H1 (cell line): Measurements from ENCODE around the gene CALCOCO2. TPM values are rescaled to one million over a fixed set of nuclear protein-coding genes. Genes with fewer than 3 reads are reported as not detected.

Experiments
- CTCF ChIA-PET: fragments of 300-600 bp; sonication (Branson Sonifier 250); formaldehyde crosslinking; loops from one replicate; lab custom pipeline; 2021; ENCODE audit not compliant: partially characterized antibody; lab: Charles Lee
- POLR2A ChIA-PET: fragments of 300-600 bp; sonication (Branson Sonifier 250); formaldehyde crosslinking; loops from one replicate; lab custom pipeline; 2021; ENCODE audit warnings: inconsistent platforms; ENCODE audit not compliant: partially characterized antibody; lab: Charles Lee
- DNase-seq, 2 experiments: peaks; one replicate each; pipeline versions ENCODE4 v3.0.0 to v3.0.0-alpha.2; 2010 to 2022; ENCODE audit warnings: low spot score in 2 of 2, low read depth in 1 of 2, mixed read lengths in 1 of 2
- FAIRE-seq: peaks from 2 replicates; lab custom pipeline; 2011; peaks lifted over from hg19 to GRCh38; lab: Jason Lieb, UNC
- H2AFZ ChIP-seq: 2 replicates; pipeline ENCODE4 v1.8.1; 2012; ENCODE audit warnings: low read length, inconsistent platforms
- H2AK5ac ChIP-seq: 2 replicates; pipeline ENCODE4 v1.6.1; 2013; ENCODE audit warnings: low read depth, low read length
- H2BK120ac ChIP-seq: replicated peaks from 2 replicates; pipeline ENCODE3; 2013; ENCODE audit warnings: low read depth, low read length, inconsistent platforms
- H2BK12ac ChIP-seq: 2 replicates; pipeline ENCODE4 v1.6.1; 2013; ENCODE audit warnings: low read depth, low read length
- H2BK15ac ChIP-seq: 2 replicates; pipeline ENCODE4 v1.6.1; 2013; ENCODE audit warnings: low read length
- H2BK20ac ChIP-seq: 2 replicates; pipeline ENCODE4 v1.6.1; 2013; ENCODE audit warnings: low read length
- H2BK5ac ChIP-seq: 2 replicates; pipeline ENCODE4 v1.6.1; 2013; ENCODE audit warnings: low read depth, low read length
- H3K14ac ChIP-seq: 2 replicates; pipeline ENCODE4 v1.6.1; 2013; ENCODE audit warnings: inconsistent platforms; ENCODE audit not compliant: insufficient read length
- H3K18ac ChIP-seq: 2 replicates; pipeline ENCODE4 v1.6.1; 2013; ENCODE audit warnings: low read length; ENCODE audit errors: extremely low read depth
- H3K23ac ChIP-seq: 2 replicates; pipeline ENCODE4 v1.6.1; 2013; ENCODE audit warnings: inconsistent platforms; ENCODE audit not compliant: insufficient read length
- H3K23me2 ChIP-seq: 2 replicates; pipeline ENCODE4 v1.6.1; 2013; ENCODE audit warnings: low read depth, low read length
- H3K27ac ChIP-seq: 2 replicates; pipeline ENCODE4 v1.6.1; 2011; ENCODE audit warnings: low read depth, low read length, inconsistent platforms
- H3K27me3 ChIP-seq, 4 experiments: replicated peaks in 1 of 4; 1 replicate in 1 of 4; 2 replicates in 3 of 4; pipeline versions ENCODE4 v1.6.1 to v1.8.1; 2011 to 2013; ENCODE audit warnings: low read length in 3 of 4, mild to moderate bottlenecking in 3 of 4, inconsistent platforms in 2 of 4, mixed read lengths in 2 of 4, moderate library complexity in 1 of 4; ENCODE audit not compliant: control insufficient read depth in 3 of 4, insufficient read depth in 3 of 4; ENCODE audit errors: extremely low read depth in 1 of 4
- H3K36me3 ChIP-seq, 4 experiments: 2 replicates each; pipeline versions ENCODE4 v1.6.1 to v1.8.1; 2011 to 2013; ENCODE audit warnings: mild to moderate bottlenecking in 4 of 4, low read length in 3 of 4, moderate library complexity in 2 of 4, control low read depth in 1 of 4, inconsistent platforms in 1 of 4; ENCODE audit not compliant: insufficient read depth in 4 of 4, control insufficient read depth in 2 of 4
- H3K4ac ChIP-seq: replicated peaks from 2 replicates; pipeline ENCODE3; 2013; ENCODE audit warnings: low read length, low read depth, mixed read lengths, inconsistent platforms; ENCODE audit not compliant: insufficient read length
- H3K4me1 ChIP-seq, 4 experiments: replicated peaks in 1 of 4; 1 replicate in 1 of 4; 2 replicates in 3 of 4; pipeline versions ENCODE4 v1.6.1 to v1.8.1; 2011 to 2013; ENCODE audit warnings: low read length in 3 of 4, inconsistent platforms in 2 of 4, mixed read lengths in 1 of 4; ENCODE audit not compliant: insufficient read depth in 4 of 4, control insufficient read depth in 3 of 4
- H3K4me2 ChIP-seq, 2 experiments: 2 replicates each; pipeline versions ENCODE4 v1.6.1 to v1.8.1; 2011 to 2013; ENCODE audit warnings: low read depth in 2 of 2, low read length in 2 of 2, control low read depth in 1 of 2, inconsistent platforms in 1 of 2, mild to moderate bottlenecking in 1 of 2; ENCODE audit not compliant: insufficient read depth in 1 of 2
- H3K4me3 ChIP-seq, 4 experiments: fragments of 200-600, 300-600 bp in 1 of 4; sonication (generic), shearing (Covaris generic), sonication (Bioruptor Twin) in 1 of 4; 2 replicates each; pipeline versions ENCODE4 v1.5.1 to v1.8.1; 2011 to 2016; ENCODE audit warnings: low read length in 4 of 4, low read depth in 3 of 4, control low read depth in 2 of 4, inconsistent platforms in 2 of 4, mild to moderate bottlenecking in 2 of 4, mixed read lengths in 1 of 4, moderate library complexity in 1 of 4; ENCODE audit not compliant: insufficient read depth in 2 of 4; ENCODE audit errors: extremely low read depth in 1 of 4
- H3K56ac ChIP-seq: replicated peaks from 2 replicates; pipeline ENCODE3; 2013; ENCODE audit warnings: low read depth, mild to moderate bottlenecking, mixed read lengths, low read length, inconsistent platforms; ENCODE audit not compliant: insufficient read length
- H3K79me1 ChIP-seq: 2 replicates; pipeline ENCODE4 v1.6.1; 2013; ENCODE audit warnings: low read depth, low read length, control low read depth
- H3K79me2 ChIP-seq, 2 experiments: 2 replicates each; pipeline versions ENCODE4 v1.6.1 to v1.8.1; 2012 to 2013; ENCODE audit warnings: low read length in 2 of 2, mild to moderate bottlenecking in 2 of 2, inconsistent platforms in 1 of 2; ENCODE audit not compliant: insufficient read depth in 2 of 2, control insufficient read depth in 1 of 2
- H3K9ac ChIP-seq, 4 experiments: replicated peaks in 1 of 4; 1 replicate in 1 of 4; 2 replicates in 3 of 4; pipeline versions ENCODE4 v1.6.1 to v1.8.1; 2011 to 2013; ENCODE audit warnings: low read depth in 3 of 4, low read length in 3 of 4, control low read depth in 2 of 4, mild to moderate bottlenecking in 2 of 4, moderate library complexity in 2 of 4, inconsistent platforms in 1 of 4; ENCODE audit errors: extremely low read depth in 1 of 4
- H3K9me3 ChIP-seq, 2 experiments: 2 replicates each; pipeline versions ENCODE4 v1.6.1 to v1.8.1; 2012 to 2013; ENCODE audit warnings: mild to moderate bottlenecking in 2 of 2, moderate library complexity in 2 of 2, control low read depth in 1 of 2, inconsistent platforms in 1 of 2, low read depth in 1 of 2, low read length in 1 of 2, mixed read lengths in 1 of 2; ENCODE audit not compliant: insufficient read depth in 2 of 2
- H4K20me1 ChIP-seq, 2 experiments: replicated peaks in 1 of 2; 2 replicates each; pipeline versions ENCODE3 to v1.8.1; 2011 to 2013; ENCODE audit warnings: inconsistent platforms in 2 of 2, low read length in 2 of 2, mild to moderate bottlenecking in 1 of 2; ENCODE audit not compliant: insufficient read depth in 2 of 2, control insufficient read depth in 1 of 2
- H4K5ac ChIP-seq: 2 replicates; pipeline ENCODE4 v1.6.1; 2013; ENCODE audit warnings: low read length, low read depth, mixed read lengths, inconsistent platforms; ENCODE audit not compliant: insufficient read length
- H4K8ac ChIP-seq: 2 replicates; pipeline ENCODE4 v1.8.0; 2013; ENCODE audit warnings: mild to moderate bottlenecking, moderate library complexity, low read length, inconsistent platforms; ENCODE audit not compliant: insufficient read depth; ENCODE audit errors: extremely low read depth
- H4K91ac ChIP-seq: replicated peaks from 2 replicates; pipeline ENCODE3; 2013; ENCODE audit warnings: low read length, mixed read lengths, inconsistent platforms; ENCODE audit not compliant: insufficient read length
- ATF2 ChIP-seq: IDR thresholded peaks from 2 replicates; pipeline ENCODE4 v1.6.1; 2012; ENCODE audit warnings: low read length, inconsistent platforms
- BRCA1 ChIP-seq: IDR thresholded peaks from 2 replicates; pipeline ENCODE4 v1.6.1; 2012; ENCODE audit warnings: low read depth, low read length, improper control_type of control experiment
- GTF2F1 ChIP-seq: IDR thresholded peaks from 2 replicates; pipeline ENCODE4 v1.6.1; 2012; ENCODE audit warnings: low read depth, low read length, improper control_type of control experiment, borderline replicate concordance
- KDM1A ChIP-seq: fragments of 200-600, 300-600 bp; sonication (generic); IDR thresholded peaks from 2 replicates; pipeline ENCODE4 v1.7.1; 2016; ENCODE audit warnings: mild to moderate bottlenecking, low read length, borderline replicate concordance
- RBBP5 ChIP-seq: IDR thresholded peaks from 2 replicates; pipeline ENCODE4 v1.7.1; 2012; ENCODE audit warnings: low read depth, mild to moderate bottlenecking, inconsistent platforms, low read length, moderate library complexity, borderline replicate concordance
- TAF7 ChIP-seq: optimal IDR thresholded peaks from 2 replicates; pipeline ENCODE3; 2011; ENCODE audit warnings: low read depth, mild to moderate bottlenecking, inconsistent platforms, low read length, moderate library complexity, borderline replicate concordance
- WGBS, 2 experiments: shearing (Covaris generic) in 1 of 2; methylation state at CpG; one replicate each; pipeline versions ENCODE4 v1.1.6 to v1.1.7; 2013 to 2015; ENCODE audit warnings: low lambda C conversion rate in 2 of 2, mixed read lengths in 2 of 2, inconsistent platforms in 1 of 2, low coverage in 1 of 2, missing lambda C conversion rate in 1 of 2; ENCODE audit not compliant: insufficient replicate concordance in 2 of 2, insufficient coverage in 1 of 2, insufficient read length in 1 of 2; ENCODE audit errors: extremely low coverage in 1 of 2, missing lambda C conversion rate in 1 of 2; 5-methylcytosine and 5-hydroxymethylcytosine counted together
- polyA plus RNA-seq, 7 experiments: library from polyadenylated mRNA; depleted of rRNA in 3 of 7; stranded (reverse) in 5 of 7; unstranded in 2 of 7; fragments of >200 nt in 5 of 7; fragments of 200-250 nt in 2 of 7; gene quantifications; 1 replicate in 5 of 7; 2 replicates in 1 of 7; 4 replicates in 1 of 7; pipeline versions ENCODE4 v1.2.1 to v1.2.3, GENCODE V29; 2011 to 2013; ENCODE audit warnings: missing spikeins in 2 of 7, mixed read lengths in 2 of 7
- total RNA-seq: library from RNA; stranded (reverse); fragmentation: NEBNext Ultra II Directional; extraction: Animal tissue kit (Norgen Biotek cat#: 25700); gene quantifications from 2 replicates; pipeline ENCODE4 v1.2.1, GENCODE V29; 2021

CALCOCO2 gene
- total and polyA plus RNA-seq, 2 of the 8 experiments (the other 6 are each of a cell fraction or from before 2014, with no cell fraction given) = 12.1 to 31.8 TPM

- Histone ChIP-seq H3K4me3 (no peak overlapping the region), H3K4me2 (no peak overlapping the region), H3K79me2 (peaks cover 0 to 19% of the 10 kb centered on the region in 2 experiments; a peak in 3 of 4 replicates), H2BK12ac (no peak overlapping the region)
- POLR2A ChIA-PET = interaction anchor here (0.8 to 5.0 kb wide), 4 partner anchors 11 to 90 kb away, joined by 3 to 93 read pairs (median 4); partner anchors contain the start of genes SNF8 and UBE2Z
- no peak for FAIRE-seq
- no peak for TF ChIP-seq ATF2
- TF ChIP-seq RBBP5 = no peak
- no peak for TF ChIP-seq KDM1A
- TF ChIP-seq TAF7 = no peak
- TF ChIP-seq GTF2F1 = no peak
- TF ChIP-seq BRCA1 = no peak
- TF ChIP-seq, all 59 proteins: peak for 0
- no peak overlapping the region for H4K91ac ChIP-seq
- H3K79me1 ChIP-seq = no peaks in the 10 kb centered on the region; the same call in 1 of the 2 replicates
- no peak overlapping the region for H3K56ac ChIP-seq
- no peak overlapping the region for H3K4ac ChIP-seq
- H2AK5ac ChIP-seq = no peak overlapping the region
- no peak overlapping the region for H2AFZ ChIP-seq
- peaks cover 7 to 16% (median 11%) of the 10 kb centered on the region in 4 experiments; a peak in 7 of 8 replicates for H3K36me3 ChIP-seq
- WGBS, 2 experiments = 76% methylated on average over 3 of the region's 3 CpGs; no CpG with 5 or more reads in 1 of the 2 experiments
- DNase-seq = no peak
- H2BK15ac ChIP-seq = no peak overlapping the region
- no peak overlapping the region for H4K5ac ChIP-seq
- H4K20me1 ChIP-seq = peaks cover 0 to 6% of the 10 kb centered on the region in 2 experiments
- no peak overlapping the region for H2BK5ac ChIP-seq
- H3K9me3 ChIP-seq = no peaks in the 10 kb centered on the region
- no peak overlapping the region for H3K9ac ChIP-seq
- CTCF ChIA-PET = interaction anchor here (2.7 to 63.3 kb wide), 3 partner anchors 10 to 63 kb away, joined by 12 to 2590 read pairs (median 16); partner anchors contain the start of genes CALCOCO2, TTLL6 and UBE2Z
- peaks cover 4% of the 10 kb centered on the region; the same call in 1 of the 2 replicates for H3K23me2 ChIP-seq
- H3K18ac ChIP-seq = no peak overlapping the region
- H2BK20ac ChIP-seq = no peak overlapping the region
- no peaks in the 10 kb centered on the region for H3K27me3 ChIP-seq
- H2BK120ac ChIP-seq = no peak overlapping the region
- no peak overlapping the region for H3K27ac ChIP-seq
- H3K23ac ChIP-seq = no peak overlapping the region
- H3K14ac ChIP-seq = no peak overlapping the region
- H4K8ac ChIP-seq = no peak overlapping the region
- peaks cover 0 to 6% (median 3%) of the 10 kb centered on the region in 4 experiments; a peak in 3 of 7 replicates for H3K4me1 ChIP-seq
Observed at GRCh38 chr17:48894886-48895285, 64.1 kb downstream of the CALCOCO2 start.
